ENCODE data around the gene ACVR1.

The ACVR1 gene

DNA sequence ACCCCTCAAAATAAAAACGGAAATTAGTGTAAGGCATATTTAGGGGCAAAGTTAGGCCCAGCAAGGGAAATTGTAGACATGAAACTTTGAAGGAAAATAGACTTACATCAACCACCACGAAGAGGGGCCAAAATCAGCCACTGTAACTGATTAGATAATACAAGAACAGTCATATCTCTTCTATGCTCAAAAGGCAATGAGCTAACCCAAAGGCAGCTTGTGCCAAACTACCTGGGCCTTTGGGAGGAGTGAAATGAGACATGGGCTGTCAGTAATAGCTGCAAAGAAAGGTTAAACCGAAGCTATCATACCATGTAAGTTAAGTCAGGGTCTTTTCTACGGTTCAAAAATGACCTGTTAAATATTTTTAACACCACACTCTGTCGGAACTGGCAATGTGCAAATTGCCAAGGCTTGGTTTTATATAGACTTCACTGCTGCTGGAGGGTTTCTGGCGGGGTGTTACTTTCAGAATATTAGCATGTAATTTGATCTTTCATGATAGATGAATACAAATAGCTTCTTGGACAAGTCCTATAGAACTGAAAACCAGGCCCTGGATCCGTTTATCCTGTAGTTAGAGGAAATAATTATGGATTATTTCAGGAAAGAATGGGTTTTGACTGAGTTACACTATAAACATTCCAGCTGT, 69.6 kb downstream of the ACVR1 start:
- DNase-seq (ENCODE audit: low read depth), result no peak
- TF ChIP-seq, protein P1, sequence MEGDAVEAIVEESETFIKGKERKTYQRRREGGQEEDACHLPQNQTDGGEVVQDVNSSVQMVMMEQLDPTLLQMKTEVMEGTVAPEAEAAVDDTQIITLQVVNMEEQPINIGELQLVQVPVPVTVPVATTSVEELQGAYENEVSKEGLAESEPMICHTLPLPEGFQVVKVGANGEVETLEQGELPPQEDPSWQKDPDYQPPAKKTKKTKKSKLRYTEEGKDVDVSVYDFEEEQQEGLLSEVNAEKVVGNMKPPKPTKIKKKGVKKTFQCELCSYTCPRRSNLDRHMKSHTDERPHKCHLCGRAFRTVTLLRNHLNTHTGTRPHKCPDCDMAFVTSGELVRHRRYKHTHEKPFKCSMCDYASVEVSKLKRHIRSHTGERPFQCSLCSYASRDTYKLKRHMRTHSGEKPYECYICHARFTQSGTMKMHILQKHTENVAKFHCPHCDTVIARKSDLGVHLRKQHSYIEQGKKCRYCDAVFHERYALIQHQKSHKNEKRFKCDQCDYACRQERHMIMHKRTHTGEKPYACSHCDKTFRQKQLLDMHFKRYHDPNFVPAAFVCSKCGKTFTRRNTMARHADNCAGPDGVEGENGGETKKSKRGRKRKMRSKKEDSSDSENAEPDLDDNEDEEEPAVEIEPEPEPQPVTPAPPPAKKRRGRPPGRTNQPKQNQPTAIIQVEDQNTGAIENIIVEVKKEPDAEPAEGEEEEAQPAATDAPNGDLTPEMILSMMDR (IDR thresholded peaks at IDR 0.05; ENCODE audit: low read depth, low read length, missing control alignments), result no peak

DNA sequence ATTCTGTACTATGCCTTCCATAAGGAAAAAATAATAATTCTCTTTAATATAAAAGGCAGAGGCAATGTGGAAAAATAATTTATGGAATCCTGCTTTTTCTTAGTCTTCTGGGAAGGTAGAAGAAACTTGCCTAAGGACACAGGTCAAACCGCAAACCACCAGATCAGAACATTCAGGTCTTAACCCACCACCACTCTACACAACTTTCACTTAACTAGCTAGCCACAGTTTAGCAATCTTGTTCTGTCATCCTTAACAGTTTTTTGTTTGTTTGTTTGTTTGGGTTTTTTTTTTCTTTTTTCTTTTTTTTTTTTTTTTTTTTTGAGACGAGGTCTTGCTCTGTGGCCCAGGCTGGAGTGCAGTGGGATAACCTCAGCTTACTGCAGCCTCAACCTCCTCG, 70.6 kb downstream of the ACVR1 start:
- DNase-seq (ENCODE audit: low read depth), result no peak
- TF ChIP-seq, protein P1 (IDR thresholded peaks at IDR 0.05; ENCODE audit: low read depth, low read length, missing control alignments), result no peak
- no peak overlapping the region for H3K4me3 ChIP-seq (ENCODE audit: low read depth, low read length)

More for the DNA sequence above, 69.6 kb downstream of the ACVR1 start:
- H3K4me3 ChIP-seq (ENCODE audit: low read depth, low read length), result no peak overlapping the region

DNA sequence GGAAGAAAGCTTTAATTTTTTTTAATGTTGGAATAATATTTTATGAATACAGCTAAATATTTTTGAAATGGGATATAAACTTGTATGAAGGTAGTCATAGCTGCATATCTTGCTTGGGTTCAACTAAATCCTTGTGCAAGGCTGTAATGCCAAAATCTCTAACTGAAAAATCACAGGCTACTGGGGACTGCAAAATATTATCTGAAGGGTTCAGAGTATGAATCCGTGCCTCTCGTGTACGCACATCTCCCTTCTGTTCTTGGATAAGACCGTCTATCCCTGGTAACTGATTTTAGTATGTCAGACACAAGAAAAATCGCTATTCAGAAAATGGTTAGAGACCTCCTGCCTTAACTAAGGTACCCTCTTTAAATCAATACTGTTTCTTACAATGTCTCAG, 71.8 kb downstream of the ACVR1 start:
- DNase-seq (ENCODE audit: low read depth), result no peak
- H3K4me3 ChIP-seq (ENCODE audit: low read depth, low read length), result no peak overlapping the region
- TF ChIP-seq, protein P1 (IDR thresholded peaks at IDR 0.05; ENCODE audit: low read depth, low read length, missing control alignments), result no peak

DNA sequence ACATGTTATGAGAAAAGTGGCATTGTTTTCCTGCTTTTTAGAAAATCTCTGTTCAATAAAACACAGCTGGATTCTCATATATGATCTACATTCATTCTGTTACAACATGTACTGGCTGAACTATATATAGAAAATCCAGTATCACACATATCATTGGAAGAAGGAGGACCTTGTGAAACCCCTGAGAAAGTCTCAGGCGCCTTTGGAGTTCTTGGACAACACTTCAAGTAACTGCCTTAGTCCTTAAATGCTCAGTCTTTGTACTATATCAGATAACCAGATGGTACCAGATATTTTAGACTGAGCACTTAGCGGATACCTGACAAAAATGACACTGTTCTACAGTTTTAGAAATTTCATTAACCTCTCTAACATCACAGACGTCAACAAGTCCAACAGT, 72.2 kb downstream of the ACVR1 start:
- no peak overlapping the region for H3K4me3 ChIP-seq (ENCODE audit: low read depth, low read length)
- TF ChIP-seq, protein P1 (IDR thresholded peaks at IDR 0.05; ENCODE audit: low read depth, low read length, missing control alignments), result no peak
- no peak for DNase-seq (ENCODE audit: low read depth)

DNA sequence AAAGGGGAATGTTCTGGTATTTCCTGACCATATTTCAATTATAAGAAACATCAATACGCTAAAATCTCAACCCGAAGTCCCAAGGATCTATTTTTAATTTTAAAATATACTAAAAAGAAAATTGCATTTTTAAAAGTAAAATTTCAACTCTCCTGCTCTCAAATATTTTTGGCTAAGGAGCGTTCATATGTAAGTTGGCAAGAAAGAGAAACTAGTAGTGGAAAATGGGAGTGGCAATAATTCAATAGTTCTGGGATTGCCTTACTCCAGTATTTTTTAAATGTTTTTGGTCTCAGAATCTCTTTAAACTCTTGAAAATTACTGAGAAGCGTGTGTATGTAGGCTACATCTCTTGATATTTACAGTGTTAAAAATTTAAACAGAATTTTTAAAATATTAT, 72.7 kb downstream of the ACVR1 start:
- no peak overlapping the region for H3K4me3 ChIP-seq (ENCODE audit: low read depth, low read length)
- TF ChIP-seq, protein P1 (IDR thresholded peaks at IDR 0.05; ENCODE audit: low read depth, low read length, missing control alignments), result no peak
- DNase-seq (ENCODE audit: low read depth), result no peak

DNA sequence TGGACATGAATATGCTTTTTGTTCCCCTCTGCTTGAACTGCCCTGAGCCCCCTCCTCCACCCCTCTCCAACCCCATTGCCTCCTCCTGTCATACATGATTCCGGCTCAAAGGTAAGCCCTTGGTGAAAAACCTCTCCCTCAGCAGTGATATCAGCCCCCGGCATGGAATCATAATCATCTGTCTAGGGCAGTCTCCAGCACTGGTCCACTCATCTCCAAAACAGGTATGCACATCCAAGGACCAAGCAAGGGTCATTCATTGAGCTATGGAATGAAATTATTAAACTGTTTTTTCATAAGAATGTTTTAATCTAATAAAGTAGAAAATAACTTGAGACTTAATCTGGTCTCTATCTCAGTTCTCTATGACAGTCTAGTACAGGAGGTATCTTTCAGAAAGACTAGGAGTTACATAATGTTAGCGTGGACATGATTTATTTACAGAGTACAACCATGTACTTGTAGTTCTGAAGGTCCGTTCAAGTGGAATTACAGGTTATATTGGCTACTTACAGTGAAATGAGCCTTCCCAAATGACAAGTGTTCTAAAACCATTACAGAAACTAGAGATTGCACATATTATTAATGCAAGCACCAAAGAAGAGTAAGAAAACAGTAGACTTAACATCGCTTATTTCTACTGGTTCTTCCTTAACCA, 75.2 kb downstream of the ACVR1 start:
- TF ChIP-seq, protein P1 (IDR thresholded peaks at IDR 0.05; ENCODE audit: low read depth, low read length, missing control alignments), result no peak
- DNase-seq (ENCODE audit: low read depth), result no peak
- H3K4me3 ChIP-seq (ENCODE audit: low read depth, low read length), result no peak overlapping the region
